ENCODE measurements around the gene CHEK1. TPM values are rescaled to one million over a fixed set of nuclear protein-coding genes. Genes with fewer than 3 reads are reported as not detected.
"Not testable (repeated sequence)": the region's sequence is repeated elsewhere in the genome, so short reads cannot be mapped to it uniquely, and the experiment has no call there.

The CHEK1 gene
- total RNA-seq = 100 to 1,000 TPM; 103 to 123 TPM
- 59.6 TPM for polyA plus RNA-seq (2013, experiment 1 of 2)
- 62.9 TPM for polyA plus RNA-seq (2013, experiment 2 of 2)
- long read RNA-seq, experiment 1, full-length matches to known transcripts = 8 of 30 reads
- long read RNA-seq, experiment 1, partial matches to known transcripts = 12 of 30 reads
- long read RNA-seq, experiment 1, other reads (novel, unspliced or antisense) = 10 of 30 reads
- long read RNA-seq, experiment 2, full-length matches to known transcripts = 17 of 68 reads
- long read RNA-seq, experiment 2, partial matches to known transcripts = 16 of 68 reads
- long read RNA-seq, experiment 2, other reads (novel, unspliced or antisense) = 35 of 68 reads
- long read RNA-seq, experiment 3, full-length matches to known transcripts = 83 of 138 reads
- long read RNA-seq, experiment 3, partial matches to known transcripts = 15 of 138 reads
- long read RNA-seq, experiment 3, other reads (novel, unspliced or antisense) = 40 of 138 reads
- long read RNA-seq, experiment 4, full-length matches to known transcripts = 37 of 87 reads
- long read RNA-seq, experiment 4, partial matches to known transcripts = 24 of 87 reads
- long read RNA-seq, experiment 4, other reads (novel, unspliced or antisense) = 26 of 87 reads

- peak; percentile 50 for DNase-seq
- H3K4me1 ChIP-seq (ENCODE audit: control insufficient read depth, insufficient read depth, low read length) = peaks cover 4% of the 10 kb centered on the region
- H3K27me3 ChIP-seq (ENCODE audit: control insufficient read depth, insufficient read depth, low read length, poor library complexity, severe bottlenecking) = no peaks in the 10 kb centered on the region
- Mint-ChIP-seq H3K27ac (peak within 1 kb of the TSS; percentile 96), H3K4me1 (peaks cover 11% of the 10 kb centered on the region), H3K36me3 (ENCODE audit: low read depth) (peaks cover 36% of the 10 kb centered on the region), H3K27me3 (ENCODE audit: insufficient read depth) (no peaks in the 10 kb centered on the region), H3K4me3 (peak within 1 kb of the TSS; percentile 84), H3K9me3 (no peaks in the 10 kb centered on the region)
- H3K36me3 ChIP-seq (ENCODE audit: control insufficient read depth, insufficient read depth, low read length) = peaks cover 50% of the 10 kb centered on the region
- no peak for TF ChIP-seq CTCF (conservative IDR thresholded peaks at IDR 0.05)
- peak within 1 kb of the TSS; percentile 92 for H3K9ac ChIP-seq (ENCODE audit: extremely low read depth, low read length, poor library complexity, severe bottlenecking)
- peak within 1 kb of the TSS; percentile 99 for H3K4me3 ChIP-seq (ENCODE audit: low read length)
- WGBS, 2 experiments (ENCODE audit: insufficient coverage in 1 of 2, insufficient read length in 1 of 2) = 86% methylated on average over 9 of the region's 9 CpGs
- peak within 1 kb of the TSS; percentile 96 for H3K27ac ChIP-seq (ENCODE audit: low read depth, low read length)
- no peaks in the 10 kb centered on the region for H3K9me3 ChIP-seq (ENCODE audit: control insufficient read depth, low read length)
These were observed at the start of gene CHEK1 for GRCh38 chr11:125624756-125625213. CHEK1 (plus strand) TSS chr11:125625163; CDS start chr11:125626769, 1,606 bp downstream.

GRCh38 chr11:125577181-125577580 lies 47.8 kb upstream of the CHEK1 start:
- H3K4me3 ChIP-seq (ENCODE audit: low read length); H3K27ac ChIP-seq (ENCODE audit: low read depth, low read length); H3K9me3 ChIP-seq (ENCODE audit: control insufficient read depth, low read length); H3K4me1 Mint-ChIP-seq; H3K4me1 ChIP-seq (ENCODE audit: control insufficient read depth, insufficient read depth, low read length); H3K27ac Mint-ChIP-seq; H3K4me3 Mint-ChIP-seq; DNase-seq; H3K9me3 Mint-ChIP-seq; H3K27me3 Mint-ChIP-seq (ENCODE audit: insufficient read depth); H3K27me3 ChIP-seq (ENCODE audit: control insufficient read depth, insufficient read depth, low read length, poor library complexity, severe bottlenecking); H3K9ac ChIP-seq (ENCODE audit: extremely low read depth, low read length, poor library complexity, severe bottlenecking): not testable (repeated sequence)
- WGBS, 2 experiments (ENCODE audit: insufficient coverage in 1 of 2, insufficient read length in 1 of 2) = 94 to 95% methylated on average over 9 to 14 of the region's 14 CpGs
- peaks cover 94% of the 10 kb centered on the region for H3K36me3 ChIP-seq (ENCODE audit: control insufficient read depth, insufficient read depth, low read length)
- peaks cover 60% of the 10 kb centered on the region for H3K36me3 Mint-ChIP-seq (ENCODE audit: low read depth)

- Mint-ChIP-seq H3K36me3 (ENCODE audit: low read depth) (peaks cover 65% of the 10 kb centered on the region), H3K4me3 (no peak overlapping the region), H3K27me3 (ENCODE audit: insufficient read depth) (no peaks in the 10 kb centered on the region), H3K27ac (no peak overlapping the region), H3K9me3 (no peaks in the 10 kb centered on the region), H3K4me1 (no peaks in the 10 kb centered on the region)
- TF ChIP-seq CTCF (conservative IDR thresholded peaks at IDR 0.05) = no peak
- Histone ChIP-seq H3K9me3 (ENCODE audit: control insufficient read depth, low read length) (no peaks in the 10 kb centered on the region), H3K36me3 (ENCODE audit: control insufficient read depth, insufficient read depth, low read length) (peaks cover 95% of the 10 kb centered on the region), H3K27me3 (ENCODE audit: control insufficient read depth, insufficient read depth, low read length, poor library complexity, severe bottlenecking) (no peaks in the 10 kb centered on the region), H3K4me1 (ENCODE audit: control insufficient read depth, insufficient read depth, low read length) (no peaks in the 10 kb centered on the region), H3K4me3 (ENCODE audit: low read length) (no peak overlapping the region), H3K9ac (ENCODE audit: extremely low read depth, low read length, poor library complexity, severe bottlenecking) (no peak overlapping the region), H3K27ac (ENCODE audit: low read depth, low read length) (no peak overlapping the region)
- WGBS, 2 experiments (ENCODE audit: insufficient coverage in 1 of 2, insufficient read length in 1 of 2) = 100% methylated on average over 2 of the region's 2 CpGs
- DNase-seq = no peak
These were observed 46.2 kb upstream of the CHEK1 start for GRCh38 chr11:125578783-125579182.
